NCI-H2227 treated with DMSO at 0.1 percent for 48 hours (cell line): Measurements from ENCODE around the gene NDUFAB1.
"Not testable (repeated sequence)": the region's sequence is repeated elsewhere in the genome, so short reads cannot be mapped to it uniquely, and the experiment has no call there.

Source experiments
- DNase-seq: peaks from one replicate; lab custom pipeline; 2025; lab: John Stamatoyannopoulos, UW

NDUFAB1 gene

DNA sequence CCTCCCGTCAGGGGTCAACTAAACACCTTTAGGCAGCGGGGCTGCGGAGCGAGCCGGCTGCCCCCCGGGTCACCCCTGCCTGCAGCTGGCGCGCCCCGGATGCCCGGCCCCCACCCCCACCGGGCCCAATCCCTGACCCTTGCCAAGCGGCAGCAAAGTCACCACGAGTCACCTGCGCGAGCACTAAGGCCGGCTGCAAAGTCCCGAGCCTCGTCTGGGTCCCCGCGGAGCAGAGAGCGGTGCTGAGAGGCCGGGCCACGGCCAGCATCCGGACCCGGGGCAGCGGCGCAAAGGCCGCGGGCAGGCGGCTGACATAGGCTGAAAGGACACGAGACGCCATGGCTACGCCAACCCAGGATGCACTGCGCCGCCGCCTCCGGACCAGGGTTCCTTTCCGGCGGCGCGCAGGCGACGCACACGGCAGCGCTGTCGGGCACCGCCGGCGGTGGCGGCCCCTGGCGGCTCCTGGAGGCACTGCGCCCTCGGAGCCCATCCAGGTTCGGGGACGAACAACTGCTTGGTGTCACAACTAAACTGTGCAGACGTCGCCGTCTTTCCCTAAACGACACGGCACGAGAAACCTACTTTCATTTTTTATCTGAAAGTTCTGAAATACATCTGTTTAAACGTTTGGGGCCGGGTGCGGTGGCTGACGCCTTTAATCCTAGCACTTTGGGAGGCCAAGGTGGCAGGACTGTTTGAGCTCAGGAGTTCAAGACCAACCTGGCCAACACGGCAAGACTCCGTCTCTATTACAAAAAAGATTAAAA is at the start of gene NDUFAB1:
Gene NDUFAB1, minus strand, starts transcription at position 366 of the 770 bp plus-strand sequence. Its CDS starts 26 bp downstream, at position 340.
- peak; percentile 76 for DNase-seq

DNA sequence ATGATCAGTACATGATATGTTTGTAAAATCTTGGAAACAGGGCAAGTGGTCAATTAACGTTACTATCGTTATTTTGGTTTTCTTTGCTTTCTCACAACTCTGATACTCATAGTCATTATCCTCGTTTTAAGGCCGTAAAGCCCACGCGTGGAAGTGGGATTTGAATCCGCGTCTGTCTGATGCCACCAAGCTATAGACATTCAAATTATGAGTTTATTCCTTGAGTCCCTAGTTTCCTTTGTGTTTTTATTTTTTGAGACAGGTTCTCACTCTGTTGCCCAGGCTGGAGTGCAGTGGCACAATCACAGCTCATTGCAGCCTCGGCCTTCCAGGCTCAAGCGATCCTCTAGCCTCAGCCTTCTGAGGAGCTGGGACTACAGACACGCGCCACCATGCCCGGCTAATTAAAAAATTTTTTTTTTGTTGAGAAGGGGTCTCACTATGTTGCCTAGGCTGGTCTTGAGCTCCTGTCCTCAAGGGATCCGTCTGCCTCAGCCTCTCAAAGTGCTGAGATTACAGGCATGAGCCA is 46.2 kb upstream of the NDUFAB1 start:
- no peak for DNase-seq

DNA sequence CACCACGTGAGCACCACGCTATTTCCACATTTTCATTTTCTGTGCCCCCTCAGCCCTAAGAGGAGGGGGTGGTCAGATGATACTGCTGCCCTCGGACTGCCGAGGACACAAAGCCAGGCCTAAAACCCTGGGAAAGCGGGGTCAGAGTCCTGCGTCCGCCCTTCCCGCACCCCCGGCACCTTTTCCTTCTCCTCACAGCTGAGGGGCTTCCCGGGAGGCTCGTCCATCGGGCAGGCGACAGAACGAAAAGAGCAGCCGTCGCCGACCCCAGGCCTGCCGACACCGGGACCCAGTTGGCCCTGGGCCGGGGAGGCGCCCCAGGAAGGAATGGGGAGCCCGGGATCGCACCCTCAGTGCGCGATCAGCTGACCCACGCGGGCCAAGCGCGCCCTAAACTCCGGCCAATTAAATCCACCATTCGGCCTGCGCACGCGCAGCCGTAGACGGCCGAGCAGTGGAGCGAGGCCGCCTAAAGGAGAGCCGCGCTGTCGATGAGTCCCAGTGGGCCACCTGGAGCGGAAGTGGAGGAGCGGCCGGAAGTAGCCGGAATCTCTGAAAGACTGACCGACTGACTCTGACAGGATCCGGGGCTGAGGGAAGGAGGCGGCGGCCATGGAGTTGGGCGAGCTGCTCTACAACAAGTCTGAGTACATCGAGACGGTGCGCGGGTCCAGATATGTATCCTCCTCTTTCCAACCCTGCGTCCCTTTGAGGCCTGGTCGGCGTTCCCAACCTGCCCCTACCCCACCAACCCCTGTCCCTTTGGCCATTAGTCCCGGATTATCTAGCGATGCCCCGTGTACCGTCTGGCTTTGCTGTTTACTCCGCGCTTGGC is 45.0 kb upstream of the NDUFAB1 start, which contains the start of the genes DCTN5 and PALB2:
Gene DCTN5, plus strand, starts transcription at position 536 of the 835 bp plus-strand sequence. Its CDS starts 77 bp downstream, at position 613.
Gene PALB2, minus strand, starts transcription at position 380 of the 835 bp plus-strand sequence. Its CDS starts 153 bp downstream, at position 227.
- DNase-seq = peak; percentile 93

DNA sequence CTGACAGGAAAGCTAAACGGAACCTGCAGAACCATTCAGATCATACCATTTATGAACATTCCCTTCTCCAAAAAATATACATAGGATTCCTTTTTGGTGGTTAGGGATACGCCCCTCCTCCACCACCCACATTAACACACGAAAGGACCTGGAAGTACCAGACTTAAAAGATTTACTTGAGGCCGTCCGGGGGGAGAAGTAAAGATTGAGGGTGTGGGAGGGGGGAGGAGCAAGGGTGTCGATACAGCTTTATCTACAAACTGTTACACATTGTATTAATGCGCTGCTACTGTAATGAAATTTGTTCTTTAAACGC is 44.5 kb upstream of the NDUFAB1 start:
- DNase-seq = no peak

DNA sequence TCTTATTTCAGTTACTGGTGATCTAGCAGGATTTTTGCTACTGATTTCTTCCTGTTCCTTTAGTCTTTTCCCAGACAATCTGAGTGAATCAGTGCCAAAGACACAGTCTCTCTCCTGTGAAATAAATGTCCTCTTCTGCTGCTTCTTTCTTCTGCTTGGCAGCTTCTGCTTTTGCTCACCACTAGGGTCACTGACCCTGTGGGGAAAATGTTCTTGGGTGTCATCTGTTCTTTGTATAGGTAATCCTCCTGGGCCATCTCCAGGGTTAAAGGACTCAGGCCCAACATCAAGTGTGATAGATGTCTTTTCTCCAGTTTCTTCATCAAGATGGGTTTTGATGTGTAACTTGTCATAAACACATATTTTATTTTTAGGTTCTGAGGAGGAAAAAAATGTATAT is 39.8 kb upstream of the NDUFAB1 start:
- DNase-seq = no peak

- no peak for DNase-seq
These were observed 38.4 kb upstream of the NDUFAB1 start for GRCh38 chr16:23634461-23635036.

DNA sequence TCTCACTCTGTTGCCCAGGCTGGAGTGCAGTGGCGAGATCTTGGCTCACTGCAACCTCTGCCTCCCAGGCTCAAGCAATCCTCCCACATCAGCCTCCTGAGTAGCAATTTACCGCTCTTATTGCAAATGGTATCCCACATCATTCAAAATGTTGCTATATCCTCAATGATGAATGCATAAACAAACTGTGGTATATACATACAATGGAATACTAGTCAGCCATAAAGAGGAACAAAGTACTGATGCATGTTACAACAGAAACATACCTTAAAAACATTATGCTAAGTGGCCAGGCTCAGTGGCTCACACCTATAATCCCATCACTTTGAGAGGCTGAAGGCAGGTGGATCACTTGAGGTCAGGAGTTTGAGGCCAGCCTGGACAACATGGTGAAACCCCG is 35.8 kb upstream of the NDUFAB1 start:
- DNase-seq = not testable (repeated sequence)

- DNase-seq = no peak
These were observed 33.4 kb upstream of the NDUFAB1 start for GRCh38 chr16:23629516-23629915.

DNA sequence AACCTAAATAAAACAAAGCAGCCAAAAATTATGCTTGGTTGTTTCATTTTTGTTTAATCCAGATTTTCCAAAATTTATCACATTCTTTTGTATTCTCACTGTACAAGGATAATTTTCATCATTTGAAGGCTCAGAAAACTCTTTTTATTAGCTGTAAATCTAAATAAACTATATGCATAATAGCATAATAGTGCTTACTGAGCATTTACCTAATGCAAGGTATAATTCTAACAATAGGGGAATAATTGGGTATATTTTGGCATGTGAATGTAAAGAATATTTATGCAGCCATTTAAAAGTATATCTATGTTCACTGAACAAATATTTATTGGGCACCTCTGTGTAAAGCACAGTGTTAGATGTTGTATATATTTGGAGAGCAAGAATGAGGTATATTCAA is 28.0 kb upstream of the NDUFAB1 start:
- no peak for DNase-seq

DNA sequence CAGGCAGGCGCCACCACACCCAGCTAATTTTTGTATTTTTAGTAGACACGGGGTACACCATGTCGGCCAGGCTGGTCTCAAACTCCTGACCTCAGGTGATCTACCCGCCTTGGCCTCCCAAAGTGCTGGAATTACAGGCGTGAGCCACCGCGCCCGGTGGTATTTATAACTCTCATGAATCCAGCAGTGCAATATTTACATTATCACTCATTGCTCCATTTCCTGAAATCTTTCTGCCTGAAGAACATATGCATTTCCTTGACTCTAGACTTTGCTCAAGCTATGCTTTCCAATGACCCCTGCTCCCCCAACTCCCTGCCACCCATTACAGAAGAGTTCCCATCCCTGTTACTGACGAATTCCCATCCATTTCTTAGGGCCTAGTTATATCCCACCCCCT is 19.7 kb upstream of the NDUFAB1 start:
- no peak for DNase-seq

DNA sequence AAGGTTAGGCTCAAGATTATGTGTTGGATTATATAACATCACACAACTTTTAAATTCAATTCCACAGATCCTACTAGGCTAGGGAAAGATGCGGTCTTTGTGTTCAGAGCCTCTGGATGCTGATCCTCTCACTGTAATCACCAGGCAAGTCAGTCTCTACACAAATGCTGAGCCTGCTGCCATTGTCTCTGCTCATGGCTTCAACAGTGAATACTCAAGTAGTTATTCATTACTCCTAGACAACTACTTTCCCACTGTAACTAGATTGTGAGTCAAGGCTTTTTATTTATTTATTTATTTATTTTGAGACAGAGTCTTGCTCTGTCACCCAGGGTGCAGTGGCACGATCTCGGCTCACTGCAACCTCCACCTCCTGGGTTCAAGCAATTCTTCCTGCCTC is 15.8 kb upstream of the NDUFAB1 start:
- DNase-seq = no peak

GRCh38 chr16:23610905-23611304 is 14.8 kb upstream of the NDUFAB1 start:
- not testable (repeated sequence) for DNase-seq

- DNase-seq = no peak
These were observed 13.8 kb upstream of the NDUFAB1 start for GRCh38 chr16:23609929-23610328.

GRCh38 chr16:23608194-23608593 is 12.1 kb upstream of the NDUFAB1 start:
- DNase-seq = no peak

DNA sequence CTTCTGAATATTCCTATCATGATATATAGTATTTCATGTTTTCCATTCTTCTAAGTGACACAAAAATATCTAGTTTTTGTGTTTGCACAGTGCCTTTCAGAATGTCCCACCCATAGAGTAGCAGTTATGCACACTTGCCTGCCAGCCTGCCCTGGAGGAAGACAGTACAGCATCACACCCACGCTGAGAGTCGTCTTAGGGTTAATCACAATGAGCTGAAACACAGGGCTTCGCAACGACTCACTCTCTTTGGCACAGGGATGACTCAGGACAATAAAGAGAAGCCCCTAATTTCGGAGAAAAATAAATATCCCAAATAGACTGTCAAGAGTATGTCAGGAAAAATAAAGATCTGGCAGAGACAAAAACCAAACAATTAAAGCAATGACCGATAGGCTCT is 11.6 kb upstream of the NDUFAB1 start:
- DNase-seq = no peak

DNA sequence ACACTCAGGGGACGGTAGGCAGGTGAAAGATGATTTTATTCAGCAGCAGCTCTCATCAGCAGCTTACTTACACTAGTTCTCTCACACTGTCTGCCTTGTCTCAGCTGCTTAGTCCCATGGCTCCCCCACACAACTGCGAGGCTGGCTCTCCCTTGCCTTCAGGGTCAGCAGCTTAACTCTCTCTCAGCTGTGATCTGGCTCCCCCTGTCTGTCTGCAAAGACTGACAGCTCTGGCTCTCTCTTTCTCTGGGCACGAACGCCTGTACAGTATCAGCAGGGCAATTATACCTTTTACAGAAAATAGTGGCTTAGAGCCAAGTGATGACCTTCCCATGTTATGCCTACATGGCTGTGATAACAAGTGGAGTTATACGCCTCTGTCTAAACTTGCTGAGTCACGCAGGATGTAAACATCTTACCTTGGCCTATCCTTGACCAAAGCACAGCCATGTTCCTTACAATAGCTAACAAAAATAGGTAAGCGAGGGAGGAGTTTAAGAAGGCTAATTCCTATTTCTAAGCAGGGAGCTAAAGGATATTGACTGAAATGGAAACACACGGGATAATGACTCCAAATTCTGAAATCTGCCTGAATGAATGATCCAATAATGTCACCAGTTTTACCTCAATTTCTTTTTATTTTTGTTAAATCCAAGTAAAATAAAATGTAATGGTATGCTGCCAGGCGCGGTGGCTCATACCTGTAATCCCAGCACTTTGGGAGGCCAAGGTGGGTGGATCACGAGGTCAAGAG is 1.1 kb upstream of the NDUFAB1 start:
- DNase-seq = peak; percentile 37

GRCh38 chr16:23595246-23595950 is 718 bp downstream of the NDUFAB1 start:
- peak; percentile 5 for DNase-seq

- no peak for DNase-seq
These were observed 1.9 kb downstream of the NDUFAB1 start for GRCh38 chr16:23594186-23594585.

DNA sequence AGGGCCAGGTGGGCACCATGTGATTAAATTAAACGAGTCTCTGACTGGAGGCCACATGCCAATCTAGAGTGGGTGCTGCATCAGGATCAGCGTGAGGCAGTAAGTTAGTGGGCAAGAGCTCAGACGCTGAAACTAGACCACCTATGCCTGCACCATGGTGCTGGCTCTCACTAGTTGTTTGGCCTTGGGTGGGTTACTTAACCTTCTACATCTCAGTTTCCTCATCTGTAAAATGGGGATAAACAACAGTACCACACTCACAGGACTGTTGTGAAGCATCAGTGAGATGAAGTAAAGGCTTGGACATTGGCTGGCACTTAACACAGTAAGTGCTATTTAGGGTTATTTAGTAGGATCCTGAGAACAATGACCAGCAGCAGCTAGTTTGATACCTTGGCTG is 5.9 kb downstream of the NDUFAB1 start:
- DNase-seq = no peak

GRCh38 chr16:23587726-23588125 is 8.4 kb downstream of the NDUFAB1 start:
- no peak for DNase-seq
